Measurements from ENCODE around the gene PGC. TPM values are rescaled to one million over a fixed set of nuclear protein-coding genes. Genes with fewer than 3 reads are reported as not detected.

Gene PGC
- total RNA-seq, 2 experiments from 2014 or later = not detected

- CTCF ChIA-PET = interaction anchor here (1.2 kb wide), 1 partner anchor 11 kb away, joined by 3 read pairs; no protein-coding TSS in a partner anchor
- H3K27me3 Mint-ChIP-seq (ENCODE audit: low read depth) = no peaks in the 10 kb centered on the region
These were observed 23.5 kb downstream of the PGC start for GRCh38 chr6:41723530-41724227.

DNA sequence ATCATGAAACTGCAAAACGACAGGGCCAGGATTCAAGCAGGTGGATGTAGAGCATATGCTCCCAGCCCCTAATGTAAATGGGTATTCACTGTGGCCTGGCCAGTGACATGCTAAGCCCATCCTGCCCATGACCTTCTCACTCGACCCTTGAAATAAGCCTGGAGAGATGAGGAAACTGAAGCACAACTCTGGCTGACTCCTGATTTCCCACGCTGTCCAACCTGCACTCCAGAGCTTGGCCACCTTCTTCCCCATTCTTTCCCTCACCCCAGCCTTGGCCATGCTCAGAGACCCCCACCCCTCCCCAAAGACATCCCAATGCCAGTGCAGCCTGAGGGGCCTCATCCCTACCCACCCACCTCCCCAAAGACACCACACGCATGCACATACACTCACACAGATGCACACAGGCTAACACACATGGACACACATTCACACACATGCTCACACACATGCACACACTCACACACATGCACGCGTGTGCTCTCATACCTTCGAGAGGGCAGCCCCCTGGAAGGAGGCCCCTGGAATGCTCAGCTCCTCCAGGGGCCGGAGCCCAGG, 24.1 kb downstream of the PGC start:
- intact Hi-C loops (cut with micrococcal nuclease) = no loop called here
- CTCF ChIA-PET = no interaction called here
- no peaks in the 10 kb centered on the region for H3K36me3 Mint-ChIP-seq (ENCODE audit: low read depth)
- no peaks in the 10 kb centered on the region for H3K27me3 Mint-ChIP-seq (ENCODE audit: low read depth)
- no peak overlapping the region for H3K4me3 Mint-ChIP-seq
- no peak overlapping the region for H3K27ac Mint-ChIP-seq
- no peak for DNase-seq
- H3K4me1 Mint-ChIP-seq (ENCODE audit: low read depth) = peaks cover 7% of the 10 kb centered on the region
- H3K9me3 Mint-ChIP-seq = no peaks in the 10 kb centered on the region

More at GRCh38 chr6:41723530-41724227, 23.5 kb downstream of the PGC start:
- H3K4me1 Mint-ChIP-seq (ENCODE audit: low read depth) = peaks cover 5% of the 10 kb centered on the region
- no peak for DNase-seq
- intact Hi-C loops (cut with micrococcal nuclease) = no loop called here
- no peaks in the 10 kb centered on the region for H3K9me3 Mint-ChIP-seq
- H3K27ac Mint-ChIP-seq = no peak overlapping the region
- H3K4me3 Mint-ChIP-seq = no peak overlapping the region
- H3K36me3 Mint-ChIP-seq (ENCODE audit: low read depth) = no peaks in the 10 kb centered on the region

GRCh38 chr6:41721414-41721813, 25.8 kb downstream of the PGC start:
- no peak for DNase-seq
- Mint-ChIP-seq H3K9me3 (no peaks in the 10 kb centered on the region), H3K4me3 (no peak overlapping the region), H3K4me1 (ENCODE audit: low read depth) (peaks cover 9% of the 10 kb centered on the region), H3K27ac (no peak overlapping the region), H3K36me3 (ENCODE audit: low read depth) (no peaks in the 10 kb centered on the region), H3K27me3 (ENCODE audit: low read depth) (no peaks in the 10 kb centered on the region)
- intact Hi-C loops (cut with micrococcal nuclease) = no loop called here
- CTCF ChIA-PET = no interaction called here

- CTCF ChIA-PET = no interaction called here
- Mint-ChIP-seq H3K9me3 (no peaks in the 10 kb centered on the region), H3K27me3 (ENCODE audit: low read depth) (no peaks in the 10 kb centered on the region), H3K4me1 (ENCODE audit: low read depth) (peaks cover 13% of the 10 kb centered on the region), H3K27ac (no peak overlapping the region), H3K4me3 (no peak overlapping the region), H3K36me3 (ENCODE audit: low read depth) (no peaks in the 10 kb centered on the region)
- DNase-seq = no peak
- intact Hi-C loops (cut with micrococcal nuclease) = no loop called here
These were observed 26.4 kb downstream of the PGC start for GRCh38 chr6:41720783-41721182.

DNA sequence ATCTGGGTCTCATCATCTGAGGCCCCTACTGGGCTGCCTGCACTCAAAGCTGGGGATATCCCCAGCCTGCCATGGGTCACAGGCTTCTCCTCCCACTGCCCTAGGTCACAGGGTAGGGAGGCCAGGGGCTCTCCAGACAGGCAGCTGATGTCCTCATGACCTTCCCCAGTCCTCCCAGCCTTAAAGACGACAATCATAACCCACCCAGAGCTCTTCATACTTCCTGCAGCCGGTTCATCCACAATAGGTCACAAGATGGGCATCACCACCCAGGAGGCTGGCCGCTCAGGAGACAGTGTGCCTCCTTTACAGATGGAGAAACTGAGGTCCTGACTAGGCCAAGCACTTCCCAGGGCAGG, 27.0 kb downstream of the PGC start:
- H3K27ac Mint-ChIP-seq = no peak overlapping the region
- peaks cover 15% of the 10 kb centered on the region for H3K4me1 Mint-ChIP-seq (ENCODE audit: low read depth)
- intact Hi-C loops (cut with micrococcal nuclease) = no loop called here
- CTCF ChIA-PET = interaction anchor here (1.4 kb wide), 1 partner anchor 14 kb away, joined by 3 read pairs; no protein-coding TSS in a partner anchor
- no peak for DNase-seq
- H3K36me3 Mint-ChIP-seq (ENCODE audit: low read depth) = no peaks in the 10 kb centered on the region
- H3K9me3 Mint-ChIP-seq = no peaks in the 10 kb centered on the region
- no peaks in the 10 kb centered on the region for H3K27me3 Mint-ChIP-seq (ENCODE audit: low read depth)
- no peak overlapping the region for H3K4me3 Mint-ChIP-seq

- H3K4me3 Mint-ChIP-seq = no peak overlapping the region
- H3K4me1 Mint-ChIP-seq (ENCODE audit: low read depth) = peaks cover 15% of the 10 kb centered on the region
- intact Hi-C loops (cut with micrococcal nuclease) = no loop called here
- DNase-seq = no peak
- CTCF ChIA-PET = interaction anchor here (1.4 kb wide), 1 partner anchor 13 kb away, joined by 3 read pairs; no protein-coding TSS in a partner anchor
- no peaks in the 10 kb centered on the region for H3K27me3 Mint-ChIP-seq (ENCODE audit: low read depth)
- H3K27ac Mint-ChIP-seq = no peak overlapping the region
- no peaks in the 10 kb centered on the region for H3K36me3 Mint-ChIP-seq (ENCODE audit: low read depth)
- no peaks in the 10 kb centered on the region for H3K9me3 Mint-ChIP-seq
These were observed 27.5 kb downstream of the PGC start for GRCh38 chr6:41719436-41720261.

DNA sequence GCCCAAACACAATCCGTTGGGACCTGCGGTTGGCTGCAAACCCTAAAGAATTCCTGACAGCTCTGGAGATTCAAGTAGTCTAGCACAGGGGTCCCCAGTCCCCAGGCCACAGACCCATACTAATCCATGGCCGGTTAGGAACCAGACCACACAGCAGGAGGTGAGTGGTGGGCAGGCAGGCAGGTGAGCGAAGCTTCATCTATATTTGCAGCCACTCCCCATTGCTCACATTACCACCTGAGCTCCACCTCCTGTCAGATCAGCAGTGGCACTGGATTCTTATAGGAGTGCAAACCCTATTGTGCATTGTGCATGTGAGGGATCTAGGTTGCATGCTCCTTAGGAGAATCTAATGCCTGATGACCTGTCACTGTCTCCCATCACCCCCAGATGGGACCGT, 28.4 kb downstream of the PGC start:
- CTCF ChIA-PET = no interaction called here
- no peaks in the 10 kb centered on the region for H3K27me3 Mint-ChIP-seq (ENCODE audit: low read depth)
- intact Hi-C loops (cut with micrococcal nuclease) = no loop called here
- H3K36me3 Mint-ChIP-seq (ENCODE audit: low read depth) = no peaks in the 10 kb centered on the region
- no peaks in the 10 kb centered on the region for H3K9me3 Mint-ChIP-seq
- H3K27ac Mint-ChIP-seq = no peak overlapping the region
- DNase-seq = no peak
- peaks cover 15% of the 10 kb centered on the region for H3K4me1 Mint-ChIP-seq (ENCODE audit: low read depth)
- H3K4me3 Mint-ChIP-seq = no peak overlapping the region

DNA sequence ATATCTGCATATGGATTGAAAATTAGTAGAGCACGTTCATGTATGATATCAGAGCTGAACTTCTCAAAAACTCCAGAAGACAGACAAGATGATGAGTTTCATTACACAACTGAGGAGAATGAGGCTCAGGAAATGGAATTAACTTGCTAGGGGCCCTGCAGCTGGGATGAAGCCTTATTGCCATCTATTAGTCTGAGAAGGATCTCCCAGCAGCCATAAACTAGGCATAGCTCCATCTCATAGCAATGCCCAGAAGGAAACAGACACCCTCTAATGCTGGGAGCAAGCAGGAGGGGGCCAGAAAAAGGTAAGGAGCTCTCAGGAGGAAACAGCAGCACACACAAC, 29.8 kb downstream of the PGC start:
- Mint-ChIP-seq H3K36me3 (ENCODE audit: low read depth) (no peaks in the 10 kb centered on the region), H3K27me3 (ENCODE audit: low read depth) (no peaks in the 10 kb centered on the region), H3K27ac (no peak overlapping the region), H3K4me3 (no peak overlapping the region), H3K4me1 (ENCODE audit: low read depth) (peaks cover 15% of the 10 kb centered on the region), H3K9me3 (no peaks in the 10 kb centered on the region)
- CTCF ChIA-PET = interaction anchor here (0.5 to 1.1 kb wide), 5 partner anchors 9 to 513 kb away, joined by 3 to 6 read pairs (median 4); no protein-coding TSS in a partner anchor
- no peak for DNase-seq
- intact Hi-C loops (cut with micrococcal nuclease) = no loop called here

DNA sequence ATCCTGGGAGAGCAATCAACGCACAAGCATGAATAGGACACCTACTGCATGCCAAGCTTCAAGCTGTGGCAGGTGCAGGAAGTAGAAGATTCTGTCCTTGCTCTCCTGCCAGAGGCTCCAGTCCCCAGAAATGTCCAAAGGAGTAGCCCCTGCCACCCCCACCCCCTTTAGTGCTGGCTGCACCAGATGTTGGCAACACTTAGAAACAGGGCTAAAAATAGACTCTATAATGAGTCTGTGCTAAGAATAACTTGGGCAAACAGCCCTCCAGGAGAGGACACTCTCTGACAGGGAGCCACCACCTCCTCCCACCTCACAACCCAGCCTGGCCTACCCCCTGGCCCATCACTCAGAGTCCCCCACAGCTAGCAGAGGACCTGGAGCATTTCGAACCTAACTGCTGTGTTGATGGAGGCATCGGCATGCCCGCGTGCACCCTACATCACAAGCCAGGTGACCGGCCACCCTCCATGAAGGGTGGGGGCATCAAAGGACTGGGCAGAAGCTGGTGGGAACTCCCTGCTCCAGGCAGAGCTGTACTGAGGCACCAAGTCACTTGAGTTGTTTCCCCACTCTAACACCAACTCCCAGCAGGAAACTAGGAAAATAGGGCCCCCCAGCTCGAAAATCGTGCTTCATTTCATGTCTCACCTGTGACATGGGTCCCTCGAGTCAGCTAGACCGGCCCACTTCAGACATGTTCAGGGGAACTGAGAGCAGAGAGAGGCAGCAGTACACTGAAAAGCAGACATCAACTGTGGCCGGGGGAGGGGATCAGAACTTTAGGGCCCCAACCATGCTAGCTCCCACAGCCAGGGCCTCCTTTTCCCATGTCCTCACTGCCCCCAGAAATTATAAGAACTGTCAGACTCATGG, 30.4 kb downstream of the PGC start:
- Mint-ChIP-seq H3K36me3 (ENCODE audit: low read depth) (no peaks in the 10 kb centered on the region), H3K27ac (no peak overlapping the region), H3K4me1 (ENCODE audit: low read depth) (peaks cover 15% of the 10 kb centered on the region)

GRCh38 chr6:41715795-41716515, 31.2 kb downstream of the PGC start:
- DNase-seq = no peak
- CTCF ChIA-PET = interaction anchor here (0.7 to 1.1 kb wide), 3 partner anchors 33 to 327 kb away, joined by 3 read pairs; no protein-coding TSS in a partner anchor
- H3K4me1 Mint-ChIP-seq (ENCODE audit: low read depth) = peaks cover 15% of the 10 kb centered on the region
- intact Hi-C loops (cut with micrococcal nuclease) = no loop called here
- H3K9me3 Mint-ChIP-seq = no peaks in the 10 kb centered on the region
- no peaks in the 10 kb centered on the region for H3K36me3 Mint-ChIP-seq (ENCODE audit: low read depth)
- no peak overlapping the region for H3K4me3 Mint-ChIP-seq
- no peaks in the 10 kb centered on the region for H3K27me3 Mint-ChIP-seq (ENCODE audit: low read depth)
- no peak overlapping the region for H3K27ac Mint-ChIP-seq

More for the DNA sequence above, 30.4 kb downstream of the PGC start:
- CTCF ChIA-PET = interaction anchor here (0.5 to 1.1 kb wide), 7 partner anchors 9 to 514 kb away, joined by 3 to 6 read pairs (median 3); no protein-coding TSS in a partner anchor
- intact Hi-C loops (cut with micrococcal nuclease) = no loop called here
- no peak overlapping the region for H3K4me3 Mint-ChIP-seq
- no peaks in the 10 kb centered on the region for H3K27me3 Mint-ChIP-seq (ENCODE audit: low read depth)
- H3K9me3 Mint-ChIP-seq = no peaks in the 10 kb centered on the region
- DNase-seq = no peak

DNA sequence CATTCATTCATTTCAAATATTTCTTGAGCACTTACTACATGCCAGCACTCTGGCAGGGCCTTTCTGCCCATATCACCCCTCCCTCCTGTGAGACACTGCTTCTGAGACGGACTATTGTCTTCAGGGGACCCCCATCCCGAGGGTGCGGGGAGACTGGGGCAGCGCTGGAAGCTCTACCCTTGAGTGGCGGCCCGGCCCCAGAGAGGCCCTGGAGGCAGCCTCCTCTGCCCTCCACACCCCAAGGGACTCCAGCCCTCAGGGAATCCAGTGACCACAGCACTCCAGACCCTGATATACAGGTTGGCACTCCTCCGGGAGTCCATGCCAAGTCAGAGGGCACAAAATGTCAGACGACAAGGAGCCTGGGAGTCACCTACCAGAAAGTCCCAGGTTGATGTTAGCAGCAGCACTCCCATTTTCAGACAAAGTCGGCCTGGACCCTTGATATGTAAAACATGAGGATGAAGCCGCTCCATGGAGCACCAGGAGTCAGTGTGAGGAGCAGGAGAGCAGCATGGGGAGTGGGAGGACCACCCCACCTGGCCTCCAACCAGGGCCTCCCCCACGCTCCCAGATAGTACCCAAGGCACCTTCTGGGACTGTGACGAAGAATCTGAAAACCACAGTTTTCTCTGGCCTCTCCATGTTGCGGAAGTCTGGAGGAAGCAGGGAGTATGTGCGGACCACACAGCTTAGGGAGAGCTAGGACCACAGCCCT, 32.5 kb downstream of the PGC start:
- DNase-seq = no peak
- CTCF ChIA-PET = no interaction called here

More for the DNA sequence above, 32.5 kb downstream of the PGC start:
- no peaks in the 10 kb centered on the region for H3K9me3 Mint-ChIP-seq
- no peaks in the 10 kb centered on the region for H3K27me3 Mint-ChIP-seq (ENCODE audit: low read depth)
- H3K36me3 Mint-ChIP-seq (ENCODE audit: low read depth) = no peaks in the 10 kb centered on the region
- intact Hi-C loops (cut with micrococcal nuclease) = no loop called here
- peaks cover 15% of the 10 kb centered on the region for H3K4me1 Mint-ChIP-seq (ENCODE audit: low read depth)
- H3K4me3 Mint-ChIP-seq = no peak overlapping the region
- H3K27ac Mint-ChIP-seq = no peak overlapping the region

Data from activated naive CD4-positive, alpha-beta T cell treated with anti-CD3 and anti-CD28 coated beads for 36 hours (primary cell).